OCI-LY1 (cell line): ENCODE measurements around the gene RTBDN.

Experiments used
- EZH2 ChIP-seq: fragments of 200-600 bp; sonication (generic), shearing (Covaris generic); IDR thresholded peaks from 2 replicates; pipeline ENCODE4 v1.8.0; 2017; ENCODE audit warnings: borderline replicate concordance, mixed run types, mild to moderate bottlenecking, antibody characterized with exemption, low read length, moderate library complexity, mixed read lengths
- TF ChIP-seq, protein P1 (sequence below): fragments of 200-600 bp; sonication (generic), shearing (Covaris generic); IDR thresholded peaks from 2 replicates; pipeline ENCODE4 v1.5.1; 2017; ENCODE audit warnings: mild to moderate bottlenecking, antibody characterized with exemption, low read length, moderate library complexity, mixed read lengths

DNA sequence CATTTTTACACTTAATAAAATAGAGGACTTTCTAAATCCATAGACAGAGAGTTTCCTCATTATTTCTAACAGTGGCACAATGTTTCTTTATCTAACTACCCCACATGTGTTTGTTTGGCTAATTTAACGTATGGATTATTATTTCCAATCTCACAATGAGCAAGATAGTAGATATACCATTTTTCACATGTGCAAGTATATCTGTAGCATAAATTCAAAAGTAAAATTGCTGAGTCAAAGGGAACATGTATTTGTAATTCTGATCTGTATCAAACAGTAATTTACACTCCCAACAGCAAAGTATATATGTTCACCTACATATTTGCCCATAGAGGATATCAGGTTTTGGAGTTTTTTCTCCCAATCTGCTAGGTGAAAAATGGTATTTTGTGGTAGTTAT lies 22.3 kb upstream of the RTBDN start:
- TF ChIP-seq, protein P1, sequence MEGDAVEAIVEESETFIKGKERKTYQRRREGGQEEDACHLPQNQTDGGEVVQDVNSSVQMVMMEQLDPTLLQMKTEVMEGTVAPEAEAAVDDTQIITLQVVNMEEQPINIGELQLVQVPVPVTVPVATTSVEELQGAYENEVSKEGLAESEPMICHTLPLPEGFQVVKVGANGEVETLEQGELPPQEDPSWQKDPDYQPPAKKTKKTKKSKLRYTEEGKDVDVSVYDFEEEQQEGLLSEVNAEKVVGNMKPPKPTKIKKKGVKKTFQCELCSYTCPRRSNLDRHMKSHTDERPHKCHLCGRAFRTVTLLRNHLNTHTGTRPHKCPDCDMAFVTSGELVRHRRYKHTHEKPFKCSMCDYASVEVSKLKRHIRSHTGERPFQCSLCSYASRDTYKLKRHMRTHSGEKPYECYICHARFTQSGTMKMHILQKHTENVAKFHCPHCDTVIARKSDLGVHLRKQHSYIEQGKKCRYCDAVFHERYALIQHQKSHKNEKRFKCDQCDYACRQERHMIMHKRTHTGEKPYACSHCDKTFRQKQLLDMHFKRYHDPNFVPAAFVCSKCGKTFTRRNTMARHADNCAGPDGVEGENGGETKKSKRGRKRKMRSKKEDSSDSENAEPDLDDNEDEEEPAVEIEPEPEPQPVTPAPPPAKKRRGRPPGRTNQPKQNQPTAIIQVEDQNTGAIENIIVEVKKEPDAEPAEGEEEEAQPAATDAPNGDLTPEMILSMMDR, result no peak
- TF ChIP-seq EZH2, result no peak
